Fibroblast of villous mesenchyme (primary cell): ENCODE measurements around the gene INMT. TPM values are rescaled to one million over a fixed set of nuclear protein-coding genes. Genes with fewer than 3 reads are reported as not detected.

ENCODE experiments used
- DNase-seq: peaks from one replicate; pipeline ENCODE4 v3.0.0-alpha.2; 2010; ENCODE audit warnings: low read depth
- H3K4me3 ChIP-seq: 2 replicates; pipeline ENCODE4 v1.5.1; 2011; ENCODE audit warnings: low read depth, mild to moderate bottlenecking, low read length
- CTCF ChIP-seq: IDR thresholded peaks from 2 replicates; pipeline ENCODE4 v1.5.1; 2012; ENCODE audit warnings: low read depth, mild to moderate bottlenecking, low read length; ENCODE audit not compliant: insufficient read depth
- total RNA-seq: library from RNA; depleted of rRNA; stranded (reverse); fragments of >200 nt; gene quantifications from 2 replicates; pipeline ENCODE4 v1.2.3, GENCODE V29; 2012

INMT gene
- total RNA-seq, 1 donor = 48.4 TPM

GRCh38 chr7:30731581-30731980 is 20.4 kb upstream of the INMT start:
- H3K4me3 ChIP-seq = no peak overlapping the region
- DNase-seq = no peak
- TF ChIP-seq CTCF = no peak

- no peak for TF ChIP-seq CTCF
- no peak for DNase-seq
- no peak overlapping the region for H3K4me3 ChIP-seq
Observed at GRCh38 chr7:30732606-30733005, 19.3 kb upstream of the INMT start.

- no peak for TF ChIP-seq CTCF
- DNase-seq = no peak
Observed at GRCh38 chr7:30733216-30733615, 18.7 kb upstream of the INMT start.

GRCh38 chr7:30733691-30734090 is 18.2 kb upstream of the INMT start:
- TF ChIP-seq CTCF = no peak
- no peak overlapping the region for H3K4me3 ChIP-seq
- DNase-seq = no peak

More at GRCh38 chr7:30733216-30733615, 18.7 kb upstream of the INMT start:
- no peak overlapping the region for H3K4me3 ChIP-seq

GRCh38 chr7:30734497-30734896 is 17.4 kb upstream of the INMT start:
- DNase-seq = no peak
- no peak for TF ChIP-seq CTCF
- H3K4me3 ChIP-seq = no peak overlapping the region

GRCh38 chr7:30735631-30736030 is 16.3 kb upstream of the INMT start:
- no peak for DNase-seq
- TF ChIP-seq CTCF = no peak

GRCh38 chr7:30736291-30736690 is 15.6 kb upstream of the INMT start:
- TF ChIP-seq CTCF = no peak
- H3K4me3 ChIP-seq = no peak overlapping the region
- no peak for DNase-seq

More at GRCh38 chr7:30735631-30736030, 16.3 kb upstream of the INMT start:
- H3K4me3 ChIP-seq = no peak overlapping the region
